Measurements from ENCODE around the gene ITGA4.

- TF ChIP-seq CTCF (IDR thresholded peaks at IDR 0.05) = no peak
- TF ChIP-seq POLR2A (IDR thresholded peaks at IDR 0.05) = no peak
Observed at GRCh38 chr2:181483211-181483610, 26.0 kb downstream of the ITGA4 start.

All from uterus (tissue), 2 donors.